ENCODE data around the gene SLC6A12. TPM values are rescaled to one million over a fixed set of nuclear protein-coding genes. Genes with fewer than 3 reads are reported as not detected.

The SLC6A12 gene
- total RNA-seq, 1 experiment from 2014 or later = not detected

DNA sequence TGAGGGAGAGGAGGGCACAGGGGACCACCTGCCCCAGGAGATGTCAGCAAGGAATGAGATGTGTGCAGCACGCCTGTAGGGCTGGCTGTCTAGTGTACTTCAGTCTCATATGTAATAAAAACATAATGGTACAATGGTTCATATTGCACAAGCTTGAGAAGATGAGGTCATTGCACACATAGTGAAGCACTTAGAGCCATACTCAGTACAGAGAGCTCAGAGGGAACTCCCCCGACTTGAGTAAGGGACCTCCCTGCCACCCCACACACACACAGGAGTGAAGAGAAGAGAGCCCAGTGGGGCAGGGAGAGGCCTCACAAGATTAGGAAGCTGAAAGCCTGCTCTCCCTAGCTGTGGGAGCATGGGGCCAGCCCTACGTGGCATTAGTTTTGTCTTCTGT, 61.5 kb downstream of the SLC6A12 start:
- Histone ChIP-seq H3K4me2 (ENCODE audit: low read length) (no peak overlapping the region), H3K27me3 (ENCODE audit: low read length) (peaks cover 26% of the 10 kb centered on the region), H3K79me2 (ENCODE audit: low read length) (no peaks in the 10 kb centered on the region), H3K9me2 (replicated peaks; ENCODE audit: low read length) (no peaks in the 10 kb centered on the region), H4K20me1 (ENCODE audit: low read length) (no peaks in the 10 kb centered on the region), H3K4me1 (ENCODE audit: insufficient read depth, low read length) (no peaks in the 10 kb centered on the region), H3K27ac (ENCODE audit: low read length) (no peak overlapping the region), H3K36me3 (ENCODE audit: low read depth, low read length) (no peaks in the 10 kb centered on the region; the same call in 1 of the 2 replicates), H3F3A (ENCODE audit: low read length, unreplicated experiment) (no peaks in the 10 kb centered on the region), H3K9ac (ENCODE audit: low read length) (no peak overlapping the region), H3K9me3 (ENCODE audit: low read length) (no peaks in the 10 kb centered on the region), H3K4me3 (ENCODE audit: low read length) (no peak overlapping the region), H2AFZ (ENCODE audit: low read length) (no peak overlapping the region)
- DNase-seq (no peak), ATAC-seq (no peak)
- CTCF ChIA-PET = no interaction called here
- TF ChIP-seq, protein P1, sequence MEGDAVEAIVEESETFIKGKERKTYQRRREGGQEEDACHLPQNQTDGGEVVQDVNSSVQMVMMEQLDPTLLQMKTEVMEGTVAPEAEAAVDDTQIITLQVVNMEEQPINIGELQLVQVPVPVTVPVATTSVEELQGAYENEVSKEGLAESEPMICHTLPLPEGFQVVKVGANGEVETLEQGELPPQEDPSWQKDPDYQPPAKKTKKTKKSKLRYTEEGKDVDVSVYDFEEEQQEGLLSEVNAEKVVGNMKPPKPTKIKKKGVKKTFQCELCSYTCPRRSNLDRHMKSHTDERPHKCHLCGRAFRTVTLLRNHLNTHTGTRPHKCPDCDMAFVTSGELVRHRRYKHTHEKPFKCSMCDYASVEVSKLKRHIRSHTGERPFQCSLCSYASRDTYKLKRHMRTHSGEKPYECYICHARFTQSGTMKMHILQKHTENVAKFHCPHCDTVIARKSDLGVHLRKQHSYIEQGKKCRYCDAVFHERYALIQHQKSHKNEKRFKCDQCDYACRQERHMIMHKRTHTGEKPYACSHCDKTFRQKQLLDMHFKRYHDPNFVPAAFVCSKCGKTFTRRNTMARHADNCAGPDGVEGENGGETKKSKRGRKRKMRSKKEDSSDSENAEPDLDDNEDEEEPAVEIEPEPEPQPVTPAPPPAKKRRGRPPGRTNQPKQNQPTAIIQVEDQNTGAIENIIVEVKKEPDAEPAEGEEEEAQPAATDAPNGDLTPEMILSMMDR (conservative IDR thresholded peaks at IDR 0.05; ENCODE audit: low read depth, low read length) = no peak
- TF ChIP-seq EZH2 (IDR thresholded peaks at IDR 0.05; ENCODE audit: low read length, unreplicated experiment) = no peak
- no peak for TF ChIP-seq EZH2phosphoT487 (IDR thresholded peaks at IDR 0.05; ENCODE audit: borderline replicate concordance, low read length)
- intact Hi-C loops (cut with micrococcal nuclease) = no loop called here
- POLR2A ChIA-PET (ENCODE audit: unreplicated experiment) = no interaction called here
- BruUV-seq (replicated peaks) = no TSS peak

- no peaks in the 10 kb centered on the region for H3K9me3 ChIP-seq (ENCODE audit: low read length)
- no peak overlapping the region for H3K27ac ChIP-seq (ENCODE audit: low read length)
- CTCF ChIA-PET = no interaction called here
- no peaks in the 10 kb centered on the region for H4K20me1 ChIP-seq (ENCODE audit: low read length)
- POLR2A ChIA-PET (ENCODE audit: unreplicated experiment) = no interaction called here
- ATAC-seq (no peak), DNase-seq (no peak)
- intact Hi-C loops (cut with micrococcal nuclease) = no loop called here
- no peaks in the 10 kb centered on the region for H3K9me2 ChIP-seq (replicated peaks; ENCODE audit: low read length)
- no peak overlapping the region for H2AFZ ChIP-seq (ENCODE audit: low read length)
- H3K36me3 ChIP-seq (ENCODE audit: low read depth, low read length) = no peaks in the 10 kb centered on the region; the same call in 1 of the 2 replicates
- BruUV-seq (replicated peaks) = no TSS peak
- no peak overlapping the region for H3K9ac ChIP-seq (ENCODE audit: low read length)
- H3K4me3 ChIP-seq (ENCODE audit: low read length) = no peak overlapping the region
- H3F3A ChIP-seq (ENCODE audit: low read length, unreplicated experiment) = no peaks in the 10 kb centered on the region
- H3K4me1 ChIP-seq (ENCODE audit: insufficient read depth, low read length) = no peaks in the 10 kb centered on the region
- no peaks in the 10 kb centered on the region for H3K79me2 ChIP-seq (ENCODE audit: low read length)
- H3K4me2 ChIP-seq (ENCODE audit: low read length) = no peak overlapping the region
- no peak for TF ChIP-seq EZH2 (IDR thresholded peaks at IDR 0.05; ENCODE audit: low read length, unreplicated experiment)
- TF ChIP-seq, protein P1 (conservative IDR thresholded peaks at IDR 0.05; ENCODE audit: low read depth, low read length) = no peak
- TF ChIP-seq EZH2phosphoT487 (IDR thresholded peaks at IDR 0.05; ENCODE audit: borderline replicate concordance, low read length) = no peak
- H3K27me3 ChIP-seq (ENCODE audit: low read length) = peaks cover 21% of the 10 kb centered on the region
These were observed 62.4 kb downstream of the SLC6A12 start for GRCh38 chr12:151579-151978.

GRCh38 chr12:148676-149416, 65.1 kb downstream of the SLC6A12 start:
- no TSS peak for BruUV-seq (replicated peaks)
- Histone ChIP-seq H3K4me2 (ENCODE audit: low read length) (no peak overlapping the region), H4K20me1 (ENCODE audit: low read length) (no peaks in the 10 kb centered on the region), H3F3A (ENCODE audit: low read length, unreplicated experiment) (no peaks in the 10 kb centered on the region), H2AFZ (ENCODE audit: low read length) (no peak overlapping the region), H3K9me2 (replicated peaks; ENCODE audit: low read length) (no peaks in the 10 kb centered on the region), H3K27ac (ENCODE audit: low read length) (no peak overlapping the region), H3K9ac (ENCODE audit: low read length) (no peak overlapping the region), H3K79me2 (ENCODE audit: low read length) (no peaks in the 10 kb centered on the region), H3K9me3 (ENCODE audit: low read length) (no peaks in the 10 kb centered on the region), H3K36me3 (ENCODE audit: low read depth, low read length) (no peaks in the 10 kb centered on the region; the same call in 1 of the 2 replicates), H3K27me3 (ENCODE audit: low read length) (peaks cover 18% of the 10 kb centered on the region), H3K4me3 (ENCODE audit: low read length) (no peak overlapping the region), H3K4me1 (ENCODE audit: insufficient read depth, low read length) (no peaks in the 10 kb centered on the region)
- TF ChIP-seq EZH2 (IDR thresholded peaks at IDR 0.05; ENCODE audit: low read length, unreplicated experiment) (no peak), EZH2phosphoT487 (IDR thresholded peaks at IDR 0.05; ENCODE audit: borderline replicate concordance, low read length) (no peak)
- TF ChIP-seq, protein P1 (conservative IDR thresholded peaks at IDR 0.05; ENCODE audit: low read depth, low read length) = no peak
- DNase-seq (no peak), ATAC-seq (no peak)
- ChIA-PET POLR2A (ENCODE audit: unreplicated experiment) (no interaction called here), CTCF (no interaction called here)
- intact Hi-C loops (cut with micrococcal nuclease) = no loop called here
